ENCODE data around the gene FLOT2.
"Not testable (repeated sequence)": the region's sequence is repeated elsewhere in the genome, so short reads cannot be mapped to it uniquely, and the experiment has no call there.

FLOT2 gene

DNA sequence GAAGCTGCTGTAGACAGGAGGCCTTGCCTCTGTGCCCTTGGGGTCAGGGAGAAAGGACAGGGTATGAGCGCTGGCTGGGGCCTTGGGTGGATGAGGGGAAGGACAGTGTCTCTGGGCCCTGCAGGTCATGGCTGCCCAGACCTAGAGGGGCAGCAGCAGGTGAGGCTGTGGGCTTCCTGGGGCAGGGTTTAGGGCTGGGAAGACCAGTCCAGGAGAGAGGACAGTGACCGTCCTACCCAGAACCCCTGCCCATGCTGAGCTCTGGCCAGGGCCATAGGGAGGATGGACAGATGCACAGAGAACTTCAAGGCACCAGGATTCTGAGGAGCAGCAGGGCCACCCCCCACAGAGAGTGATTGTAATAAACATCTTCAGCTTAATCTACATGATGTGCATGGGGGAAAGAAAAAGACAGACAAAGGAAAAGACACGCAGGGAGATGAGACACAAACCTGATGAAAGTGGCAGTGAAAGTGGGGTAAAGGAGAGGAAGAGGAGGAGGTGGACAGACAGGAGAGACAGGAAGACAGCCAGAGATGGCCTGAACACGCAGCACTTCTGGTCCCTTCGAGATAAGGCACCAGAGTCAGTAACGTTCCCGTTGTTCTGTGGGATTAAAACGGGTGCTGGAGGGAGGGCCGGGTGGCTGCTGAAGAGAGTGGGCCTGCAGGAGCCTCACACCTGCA, 17.5 kb downstream of the FLOT2 start:
- no peak for DNase-seq (ENCODE audit: insufficient read length, low spot score)
- FAIRE-seq = no peak
- TF ChIP-seq, protein P1, sequence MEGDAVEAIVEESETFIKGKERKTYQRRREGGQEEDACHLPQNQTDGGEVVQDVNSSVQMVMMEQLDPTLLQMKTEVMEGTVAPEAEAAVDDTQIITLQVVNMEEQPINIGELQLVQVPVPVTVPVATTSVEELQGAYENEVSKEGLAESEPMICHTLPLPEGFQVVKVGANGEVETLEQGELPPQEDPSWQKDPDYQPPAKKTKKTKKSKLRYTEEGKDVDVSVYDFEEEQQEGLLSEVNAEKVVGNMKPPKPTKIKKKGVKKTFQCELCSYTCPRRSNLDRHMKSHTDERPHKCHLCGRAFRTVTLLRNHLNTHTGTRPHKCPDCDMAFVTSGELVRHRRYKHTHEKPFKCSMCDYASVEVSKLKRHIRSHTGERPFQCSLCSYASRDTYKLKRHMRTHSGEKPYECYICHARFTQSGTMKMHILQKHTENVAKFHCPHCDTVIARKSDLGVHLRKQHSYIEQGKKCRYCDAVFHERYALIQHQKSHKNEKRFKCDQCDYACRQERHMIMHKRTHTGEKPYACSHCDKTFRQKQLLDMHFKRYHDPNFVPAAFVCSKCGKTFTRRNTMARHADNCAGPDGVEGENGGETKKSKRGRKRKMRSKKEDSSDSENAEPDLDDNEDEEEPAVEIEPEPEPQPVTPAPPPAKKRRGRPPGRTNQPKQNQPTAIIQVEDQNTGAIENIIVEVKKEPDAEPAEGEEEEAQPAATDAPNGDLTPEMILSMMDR (IDR thresholded peaks at IDR 0.05; ENCODE audit: insufficient read depth, missing control alignments) = no peak

DNA sequence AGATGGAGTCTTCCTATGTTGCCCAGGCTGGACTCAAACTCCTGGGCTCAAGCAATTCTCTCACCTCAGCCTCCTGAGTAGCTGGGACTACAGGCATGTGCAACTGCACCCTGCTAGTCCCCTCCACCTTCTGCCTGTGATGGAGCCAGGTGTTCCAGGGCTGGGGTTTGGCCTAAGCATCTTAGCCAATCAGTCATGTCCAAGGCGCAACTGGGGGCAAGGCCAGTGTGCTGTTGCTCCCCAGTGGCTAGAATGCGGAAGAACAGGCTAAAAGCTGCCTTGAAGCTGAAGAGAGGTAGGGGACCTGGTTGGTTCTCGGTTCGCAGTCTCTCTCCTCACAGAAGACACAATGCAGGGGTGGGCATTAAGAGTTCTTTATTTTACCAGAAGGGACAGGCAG, 18.6 kb downstream of the FLOT2 start:
- FAIRE-seq (no peak), DNase-seq (ENCODE audit: insufficient read length, low spot score) (no peak)
- TF ChIP-seq, protein P1 (IDR thresholded peaks at IDR 0.05; ENCODE audit: insufficient read depth, missing control alignments) = peak; percentile 59

DNA sequence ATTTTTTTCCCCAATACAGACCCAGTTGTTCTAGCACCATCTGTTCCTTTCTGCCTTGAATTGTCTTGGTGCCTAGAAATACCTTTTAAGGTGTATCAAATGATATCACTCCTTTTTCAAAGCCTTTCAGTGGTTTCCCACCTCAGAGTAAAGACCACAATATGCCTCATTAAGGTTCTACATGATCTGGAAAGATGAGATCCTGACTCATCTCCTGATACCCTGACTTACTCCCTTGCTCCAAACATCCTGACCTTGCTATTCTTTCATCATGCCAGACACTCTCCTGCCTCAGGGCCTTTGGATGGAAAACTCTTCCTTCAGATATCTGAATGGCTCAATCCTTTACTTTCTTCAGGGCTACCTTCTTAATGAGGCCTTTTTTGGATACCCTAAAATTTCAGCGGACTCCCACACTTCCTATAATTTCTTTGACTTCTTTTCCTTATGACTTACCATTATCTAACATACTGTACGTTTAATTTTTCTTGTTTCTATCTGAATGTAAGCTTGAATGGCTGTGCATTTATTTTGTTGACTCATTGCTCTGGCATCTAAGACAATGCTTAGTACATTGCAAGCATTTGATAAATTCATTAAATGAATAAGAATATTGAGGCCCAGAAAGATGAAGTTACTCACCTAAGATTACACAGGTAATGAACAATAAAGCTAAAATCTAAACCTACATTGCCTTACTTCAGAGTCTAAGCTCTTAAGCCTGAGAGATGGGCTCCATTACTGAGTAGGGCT, 19.2 kb downstream of the FLOT2 start:
- no peak for DNase-seq (ENCODE audit: insufficient read length, low spot score)
- no peak for FAIRE-seq
- TF ChIP-seq, protein P1 (IDR thresholded peaks at IDR 0.05; ENCODE audit: insufficient read depth, missing control alignments) = no peak

DNA sequence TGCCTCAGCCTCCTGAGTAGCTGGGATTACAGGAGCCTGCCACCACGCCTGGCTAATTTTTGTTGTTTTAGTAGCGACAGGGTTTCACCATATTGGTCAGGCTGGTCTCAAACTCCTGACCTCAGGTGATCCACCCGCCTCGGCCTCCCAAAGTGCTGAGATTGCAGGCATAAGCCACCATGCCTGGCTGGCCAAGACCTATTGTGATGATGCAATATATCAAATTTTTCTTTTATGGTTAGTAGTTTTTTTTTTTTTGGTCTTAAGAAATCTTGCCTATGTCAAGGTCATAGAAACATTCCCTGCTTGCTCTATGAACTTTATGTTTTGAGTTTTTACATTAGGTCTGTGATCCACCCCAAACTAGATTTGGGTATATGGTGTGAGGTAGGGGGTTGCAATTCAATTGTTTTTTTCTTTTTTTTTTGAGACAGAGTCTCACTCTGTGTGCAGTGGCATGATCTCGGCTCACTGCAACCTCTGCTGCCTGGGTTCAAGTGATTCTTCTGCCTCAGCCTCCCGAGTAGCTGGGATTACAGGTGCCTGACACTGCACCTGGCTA, 20.3 kb downstream of the FLOT2 start:
- not testable (repeated sequence) for DNase-seq (ENCODE audit: insufficient read length, low spot score); FAIRE-seq

DNA sequence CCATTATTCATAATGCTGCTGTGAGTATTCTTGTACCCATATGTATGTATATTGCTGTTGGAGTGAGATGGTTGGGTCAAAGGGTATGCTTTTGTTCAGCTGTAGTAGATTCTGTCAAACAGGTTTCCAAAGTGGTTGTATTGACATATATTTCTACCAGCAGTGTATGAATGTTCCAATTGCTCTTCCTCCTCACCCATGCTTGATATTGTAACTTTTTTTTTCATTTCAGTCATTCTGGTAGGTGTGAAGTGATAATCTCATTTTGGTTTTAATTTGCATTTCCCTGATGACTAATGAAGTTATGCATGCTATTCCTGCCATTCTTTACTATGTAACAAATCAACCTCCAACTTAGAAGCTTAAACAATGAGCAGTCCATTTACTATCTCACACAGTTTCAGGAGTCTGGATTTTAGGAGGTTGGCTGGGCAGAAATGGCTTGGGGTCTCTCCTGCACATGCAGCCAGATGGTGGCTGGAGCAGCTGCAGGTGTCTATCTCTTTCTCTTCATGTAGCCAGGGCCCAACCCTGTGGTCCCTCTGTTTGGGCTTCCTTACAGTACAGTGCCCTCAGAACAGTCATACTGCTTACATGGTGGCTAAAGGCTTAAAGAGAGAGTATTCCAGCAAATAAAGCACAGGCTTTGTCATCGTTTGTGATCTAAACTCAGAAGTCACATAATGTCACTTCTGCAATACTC, 21.5 kb downstream of the FLOT2 start:
- TF ChIP-seq, protein P1 (IDR thresholded peaks at IDR 0.05; ENCODE audit: insufficient read depth, missing control alignments) = no peak
- FAIRE-seq (no peak), DNase-seq (ENCODE audit: insufficient read length, low spot score) (no peak)

DNA sequence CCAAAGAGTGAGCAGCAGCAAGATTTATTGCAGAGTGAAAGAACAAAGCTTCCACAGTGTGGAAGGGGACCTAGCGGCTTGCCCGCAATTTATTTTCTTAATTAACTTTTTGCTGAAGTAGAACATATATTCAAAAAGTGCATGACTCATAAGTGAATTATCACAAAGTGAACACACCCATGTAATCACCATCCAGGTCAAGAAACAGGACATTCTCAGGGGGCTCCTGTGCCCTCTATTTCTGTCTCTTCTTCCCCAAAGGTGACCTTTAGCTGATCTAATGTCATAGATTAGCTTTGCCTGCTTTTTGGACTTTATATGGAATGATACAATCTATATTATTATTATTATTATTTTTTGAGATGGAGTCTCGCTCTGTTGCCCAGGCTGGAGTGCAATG, 22.8 kb downstream of the FLOT2 start:
- DNase-seq (ENCODE audit: insufficient read length, low spot score) (no peak), FAIRE-seq (no peak)

DNA sequence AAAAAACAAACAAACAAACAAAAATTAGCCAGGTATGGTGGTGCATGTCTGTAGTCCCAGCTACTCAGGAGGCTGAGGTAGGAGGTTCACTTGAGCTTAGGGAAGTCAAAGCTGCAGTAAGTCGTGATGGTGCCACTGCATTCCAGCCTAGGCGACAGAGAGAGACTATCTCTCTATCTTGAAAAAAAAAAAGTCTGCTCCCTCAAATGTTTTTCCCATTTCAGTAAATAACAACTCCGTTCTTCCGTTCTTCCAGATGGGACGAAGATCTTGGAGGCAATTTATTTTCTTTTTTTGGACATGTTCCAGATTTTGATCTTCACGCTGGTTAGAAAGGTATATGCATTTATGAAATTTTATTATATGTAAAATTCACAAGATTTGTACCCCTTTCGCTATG, 23.7 kb downstream of the FLOT2 start:
- FAIRE-seq (no peak), DNase-seq (ENCODE audit: insufficient read length, low spot score) (no peak)
- TF ChIP-seq, protein P1 (IDR thresholded peaks at IDR 0.05; ENCODE audit: insufficient read depth, missing control alignments) = no peak

More for the DNA sequence above, 22.8 kb downstream of the FLOT2 start:
- TF ChIP-seq, protein P1 (IDR thresholded peaks at IDR 0.05; ENCODE audit: insufficient read depth, missing control alignments) = no peak

Data from D721Med (cell line).